Fibroblast of mammary gland (primary cell): Measurements from ENCODE around the gene SOX6.

Experiments
- DNase-seq: peaks from one replicate; pipeline ENCODE4 v3.0.0-alpha.2; 2010; ENCODE audit warnings: low read depth
- H3K4me3 ChIP-seq: 2 replicates; pipeline ENCODE4 v1.5.1; 2011; ENCODE audit warnings: low read depth, mild to moderate bottlenecking, low read length, moderate library complexity; ENCODE audit not compliant: control insufficient read depth
- CTCF ChIP-seq: conservative IDR thresholded peaks from 2 replicates; pipeline ENCODE4 v1.5.1; 2011; ENCODE audit warnings: low read depth, low read length, inconsistent platforms; ENCODE audit not compliant: control insufficient read depth, insufficient read depth

SOX6 gene

GRCh38 chr11:16052750-16053149 is 303.6 kb downstream of the SOX6 start:
- no peak for DNase-seq
- H3K4me3 ChIP-seq = no peak overlapping the region
- no peak for TF ChIP-seq CTCF

GRCh38 chr11:16049611-16050010 is 306.7 kb downstream of the SOX6 start:
- TF ChIP-seq CTCF = no peak
- DNase-seq = no peak
- no peak overlapping the region for H3K4me3 ChIP-seq

- H3K4me3 ChIP-seq = no peak overlapping the region
- TF ChIP-seq CTCF = no peak
- DNase-seq = no peak
These were observed 309.3 kb downstream of the SOX6 start for GRCh38 chr11:16047073-16047472.

GRCh38 chr11:16043617-16044016 is 312.7 kb downstream of the SOX6 start:
- no peak overlapping the region for H3K4me3 ChIP-seq
- no peak for TF ChIP-seq CTCF
- DNase-seq = no peak

- no peak for DNase-seq
- TF ChIP-seq CTCF = no peak
These were observed 315.1 kb downstream of the SOX6 start for GRCh38 chr11:16041207-16041606.

GRCh38 chr11:16040151-16040550 is 316.2 kb downstream of the SOX6 start:
- H3K4me3 ChIP-seq = no peak overlapping the region
- DNase-seq = no peak
- no peak for TF ChIP-seq CTCF

More at GRCh38 chr11:16041207-16041606, 315.1 kb downstream of the SOX6 start:
- no peak overlapping the region for H3K4me3 ChIP-seq

GRCh38 chr11:16037179-16037578 is 319.2 kb downstream of the SOX6 start:
- TF ChIP-seq CTCF = no peak
- no peak for DNase-seq
- H3K4me3 ChIP-seq = no peak overlapping the region
